ENCODE measurements around the gene SORL1.

SORL1 gene

GRCh38 chr11:121661880-121662486 lies 209.9 kb downstream of the SORL1 start:
- ATAC-seq, result no peak

DNA sequence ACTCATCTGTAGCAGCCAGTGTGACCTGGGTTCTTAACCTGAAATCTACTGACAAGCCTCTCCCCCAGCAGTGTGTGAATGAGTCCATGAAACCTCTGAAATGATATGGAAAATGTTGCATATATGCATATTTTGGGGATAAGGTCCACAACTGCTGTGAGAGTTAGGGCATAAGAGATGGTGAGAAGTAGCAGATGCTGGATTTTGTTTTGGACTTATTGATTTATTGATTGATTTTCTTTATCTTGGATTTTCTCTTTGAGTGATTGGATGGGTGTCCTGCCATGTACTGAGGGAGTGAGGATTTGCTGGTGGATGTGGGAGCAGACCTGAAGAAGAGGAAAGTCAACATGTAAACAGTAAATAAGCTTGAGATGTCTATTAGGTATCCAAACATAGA lies 212.0 kb downstream of the SORL1 start:
- ATAC-seq, result no peak

- ATAC-seq, result no peak
Observed at GRCh38 chr11:121665206-121665838, 213.2 kb downstream of the SORL1 start.

DNA sequence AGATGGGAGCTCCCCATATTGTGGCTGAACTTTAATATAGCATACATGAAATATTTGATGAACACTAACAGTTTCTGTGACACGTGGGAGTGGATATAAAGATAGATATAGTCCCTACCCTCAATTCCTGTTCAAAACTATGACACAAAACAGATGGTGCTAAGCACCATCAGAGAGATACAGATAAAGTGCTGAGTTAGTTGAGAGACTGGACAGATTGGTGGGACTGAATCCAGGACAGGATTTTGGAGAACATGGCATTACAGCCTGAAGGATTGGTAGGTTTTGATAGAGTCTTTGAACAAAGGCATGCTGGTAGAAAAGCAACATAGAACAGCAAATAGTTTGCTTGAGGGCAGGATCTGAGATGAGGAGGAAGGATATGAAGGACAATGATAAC lies 215.7 kb downstream of the SORL1 start:
- ATAC-seq, result no peak

DNA sequence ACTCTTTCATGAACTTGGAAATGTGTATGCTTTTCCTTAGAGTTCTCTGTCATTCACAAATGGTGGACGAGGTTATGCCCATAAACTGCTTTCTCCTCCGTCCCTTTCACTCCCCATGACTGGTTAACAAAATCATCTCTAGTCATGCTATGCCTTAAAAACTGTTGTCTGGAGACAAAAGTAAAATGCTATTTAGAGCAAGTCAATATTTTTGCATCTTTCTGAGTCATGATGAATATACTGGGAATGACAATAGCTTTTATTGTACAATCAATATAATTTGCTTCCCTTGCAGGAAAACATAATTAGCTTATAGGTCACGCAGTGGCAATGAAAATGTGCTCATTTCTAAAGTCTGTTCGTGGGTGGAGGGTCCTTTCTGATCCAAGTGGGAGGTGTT lies 217.3 kb downstream of the SORL1 start:
- no peak for ATAC-seq

GRCh38 chr11:121670266-121670665 lies 218.2 kb downstream of the SORL1 start:
- no peak for ATAC-seq

DNA sequence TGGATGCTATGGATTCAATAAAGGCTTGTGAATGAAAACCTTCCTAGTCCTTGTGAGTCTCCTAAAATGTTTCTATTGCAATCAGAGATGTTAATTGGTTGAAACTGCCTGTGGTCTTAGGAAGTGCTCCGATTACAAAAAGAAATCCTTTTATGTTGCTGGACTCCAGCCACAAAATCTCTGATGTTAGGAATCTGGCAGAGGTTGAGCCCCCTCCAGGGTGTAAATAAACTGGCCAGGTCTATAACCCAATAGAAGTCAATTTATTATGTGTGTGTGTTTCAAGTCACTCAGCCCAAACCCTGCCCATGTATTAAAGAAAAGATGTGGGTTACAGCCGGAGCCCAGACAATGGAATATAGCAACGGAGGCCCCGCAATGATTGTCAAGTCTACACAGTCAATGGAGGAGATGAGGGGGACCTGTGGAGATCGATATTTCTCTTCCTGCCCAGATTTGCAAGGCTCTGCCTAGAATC lies 218.7 kb downstream of the SORL1 start:
- no peak for ATAC-seq

- no peak for ATAC-seq
Observed at GRCh38 chr11:121671283-121672168, 219.4 kb downstream of the SORL1 start.

GRCh38 chr11:121672630-121673487 lies 220.7 kb downstream of the SORL1 start:
- ATAC-seq, result no peak

DNA sequence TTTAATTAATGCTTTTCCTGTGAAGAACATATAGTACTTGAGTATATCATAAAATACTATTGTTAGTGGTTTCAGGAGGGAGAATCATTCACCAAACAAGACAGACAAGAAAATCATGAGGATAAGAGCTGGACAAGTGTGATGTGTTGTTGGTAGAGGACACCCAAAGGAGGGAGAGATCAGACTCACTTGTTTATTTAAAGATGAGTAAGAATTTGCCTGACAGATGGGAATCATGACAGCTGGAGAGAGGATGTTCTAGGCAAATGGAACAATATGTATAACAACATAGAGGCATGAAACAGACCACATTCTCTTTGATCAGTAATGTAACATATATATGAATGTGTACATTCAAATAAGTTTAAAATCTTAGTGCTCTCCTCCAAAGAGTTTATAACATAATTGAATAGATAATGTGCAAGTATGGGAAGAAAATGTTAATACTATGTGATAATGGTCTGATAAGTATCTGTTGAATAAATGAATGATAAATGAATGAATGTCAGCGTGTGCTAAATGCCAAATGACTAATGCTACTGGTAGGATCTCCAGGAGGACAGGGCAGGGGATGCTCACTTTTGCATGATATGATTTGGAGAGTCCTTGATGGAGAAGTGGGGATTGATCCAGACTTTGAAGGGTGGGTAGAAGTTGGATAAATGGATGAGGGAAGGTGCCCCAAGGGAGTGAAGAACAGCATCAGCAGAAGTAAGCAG lies 229.6 kb downstream of the SORL1 start:
- no peak for ATAC-seq
